A549 (cell line): ENCODE measurements around the gene SHANK3. TPM values are rescaled to one million over a fixed set of nuclear protein-coding genes. Genes with fewer than 3 reads are reported as not detected.

Source experiments
- ATAC-seq, 2 experiments: fragments of 200-7000 bp in 1 of 2; fragments of >200 bp in 1 of 2; cut with Nextera tagmentation in 1 of 2; cut with Tn5 transposase in 1 of 2; 3 replicates each; pipeline versions ENCODE4 v1.8.0 to v1.9.1; 2018 to 2020; ENCODE audit warnings: mild to moderate bottlenecking in 1 of 2, moderate library complexity in 1 of 2
- CTCF ChIA-PET: fragments of 300-600 bp; sonication (Branson Sonifier 250); formaldehyde crosslinking; extraction: SDS; loops from one replicate; lab custom pipeline; 2021; ENCODE audit warnings: antibody characterized with exemption, inconsistent platforms; lab: Yijun Ruan, JAX
- POLR2A ChIA-PET: fragments of 350-600 bp; formaldehyde crosslinking; extraction: SDS; loops from one replicate; lab custom pipeline; 2021; ENCODE audit warnings: antibody characterized with exemption, inconsistent platforms; lab: Yijun Ruan, JAX
- DNase-seq, 2 experiments: peaks; one replicate each; pipeline versions ENCODE4 v3.0.0 to v3.0.0-alpha.2; 2011 to 2016; ENCODE audit warnings: low read depth in 1 of 2, low spot score in 1 of 2
- FAIRE-seq: peaks from 2 replicates; lab custom pipeline; 2011; peaks lifted over from hg19 to GRCh38; lab: Jason Lieb, UNC
- H3K27ac ChIP-seq, 2 experiments: fragments of >200 bp; sonication (Bioruptor Twin); formaldehyde crosslinking; 3 replicates each; pipeline ENCODE4 v1.5.1; 2016 to 2017
- H3K4me1 ChIP-seq: fragments of >200 bp; sonication (Bioruptor Twin); formaldehyde crosslinking; 3 replicates; pipeline ENCODE4 v1.6.1; 2016
- H3K4me2 ChIP-seq: fragments of >200 bp; sonication (Bioruptor Twin); formaldehyde crosslinking; 3 replicates; pipeline ENCODE4 v1.6.1; 2016
- H3K4me3 ChIP-seq: fragments of >200 bp; sonication (Bioruptor Twin); formaldehyde crosslinking; 3 replicates; pipeline ENCODE4 v1.5.1; 2016
- H3K9me3 ChIP-seq: fragments of >200 bp; sonication (Bioruptor Twin); formaldehyde crosslinking; 3 replicates; pipeline ENCODE4 v1.6.1; 2016
- ATOH8 ChIP-seq: fragments of 250-450 bp; sonication (Bioruptor Pico); IDR thresholded peaks from 2 replicates; pipeline ENCODE4 v1.5.0; 2020; ENCODE audit warnings: low read depth, mild to moderate bottlenecking, moderate library complexity
- BCL3 ChIP-seq: fragments of >200 bp; sonication (Bioruptor Twin); formaldehyde crosslinking; IDR thresholded peaks from 3 replicates; pipeline ENCODE4 v1.6.1; 2016
- CBX8 ChIP-seq: fragments of 200-600 bp; sonication (generic); IDR thresholded peaks from 2 replicates; pipeline ENCODE4 v1.6.1; 2016
- CEBPB ChIP-seq, 2 experiments: fragments of >200 bp in 1 of 2; sonication (Bioruptor Twin) in 1 of 2; formaldehyde crosslinking in 1 of 2; IDR thresholded peaks; 2 replicates each; pipeline ENCODE4 v1.6.1; 2012 to 2016
- CHD2 ChIP-seq: fragments of 150-350 bp; IDR thresholded peaks from 2 replicates; pipeline ENCODE4 v1.6.1; 2014; ENCODE audit warnings: low read length; ENCODE audit not compliant: partially characterized antibody
- CHD4 ChIP-seq: fragments of 200-600 bp; sonication (generic); IDR thresholded peaks from 2 replicates; pipeline ENCODE4 v1.6.1; 2016; ENCODE audit warnings: antibody characterized with exemption, mild to moderate bottlenecking, borderline replicate concordance
- CTCF ChIP-seq: fragments of >200 bp; sonication (Bioruptor Twin); formaldehyde crosslinking; IDR thresholded peaks from 3 replicates; pipeline ENCODE4 v1.5.1; 2016
- E2F6 ChIP-seq: IDR thresholded peaks from 2 replicates; pipeline ENCODE4 v1.6.1; 2012; ENCODE audit warnings: low read depth, borderline replicate concordance
- EHF ChIP-seq: fragments of 250-450 bp; sonication (Bioruptor Pico); IDR thresholded peaks from 2 replicates; pipeline ENCODE4 v1.5.0; 2020; ENCODE audit warnings: mild to moderate bottlenecking
- ELK1 ChIP-seq: fragments of 150-350 bp; IDR thresholded peaks from 2 replicates; pipeline ENCODE4 v1.6.1; 2014; ENCODE audit warnings: low read depth, mild to moderate bottlenecking, low read length
- HDAC2 ChIP-seq: fragments of 200-600 bp; sonication (generic); IDR thresholded peaks from 2 replicates; pipeline ENCODE4 v1.6.1; 2016
- HES2 ChIP-seq: fragments of >200 bp; sonication (Bioruptor Twin); formaldehyde crosslinking; IDR thresholded peaks from 2 replicates; pipeline ENCODE4 v1.6.1; 2016
- HOXA7 ChIP-seq: fragments of 250-450 bp; sonication (Bioruptor Pico); IDR thresholded peaks from 2 replicates; pipeline ENCODE4 v1.5.0; 2020; ENCODE audit warnings: mild to moderate bottlenecking, moderate library complexity
- JUNB ChIP-seq: fragments of >200 bp; sonication (Bioruptor Twin); formaldehyde crosslinking; IDR thresholded peaks from 2 replicates; pipeline ENCODE4 v1.6.1; 2016
- KDM1A ChIP-seq: fragments of 200-600 bp; sonication (generic); IDR thresholded peaks from 2 replicates; pipeline ENCODE4 v1.6.1; 2016; ENCODE audit warnings: low read depth, mild to moderate bottlenecking
- MAZ ChIP-seq: fragments of 150-350 bp; IDR thresholded peaks from 2 replicates; pipeline ENCODE4 v1.6.1; 2014; ENCODE audit warnings: antibody characterized with exemption, low read depth, low read length, borderline replicate concordance
- MYC ChIP-seq: IDR thresholded peaks from 2 replicates; pipeline ENCODE4 v1.6.1; 2012; ENCODE audit warnings: mild to moderate bottlenecking, inconsistent platforms, low read length, improper control_type of control experiment, borderline replicate concordance
- NPAS2 ChIP-seq: fragments of 250-450 bp; sonication (Bioruptor Pico); IDR thresholded peaks from 2 replicates; pipeline ENCODE4 v1.8.0; 2022; ENCODE audit warnings: mild to moderate bottlenecking, moderate library complexity, borderline replicate concordance
- NR3C1 ChIP-seq: fragments of >200 bp; sonication (Bioruptor Twin); formaldehyde crosslinking; IDR thresholded peaks from 3 replicates; pipeline ENCODE4 v1.6.1; 2017
- PBX3 ChIP-seq: IDR thresholded peaks from 2 replicates; pipeline ENCODE4 v1.6.1; 2012
- PHF8 ChIP-seq: fragments of 200-600 bp; sonication (generic); IDR thresholded peaks from 2 replicates; pipeline ENCODE4 v1.6.1; 2016; ENCODE audit warnings: low read depth, mild to moderate bottlenecking, antibody characterized with exemption, moderate library complexity, borderline replicate concordance
- RAD21 ChIP-seq, 2 experiments: fragments of >200 bp in 1 of 2; sonication (Bioruptor Twin) in 1 of 2; formaldehyde crosslinking in 1 of 2; IDR thresholded peaks in 1 of 2; conservative IDR thresholded peaks in 1 of 2; 2 replicates in 1 of 2; 3 replicates in 1 of 2; pipeline ENCODE4 v1.6.1; 2012 to 2018; ENCODE audit warnings: inconsistent platforms in 1 of 2
- RARB ChIP-seq: fragments of 250-450 bp; sonication (Bioruptor Pico); IDR thresholded peaks from 2 replicates; pipeline ENCODE4 v1.8.0; 2021; ENCODE audit warnings: mild to moderate bottlenecking, moderate library complexity
- RCOR1 ChIP-seq: fragments of 150-350 bp; IDR thresholded peaks from 2 replicates; pipeline ENCODE4 v1.6.1; 2014; ENCODE audit warnings: antibody characterized with exemption, low read length, low read depth
- RNF2 ChIP-seq: fragments of 200-600 bp; sonication (generic); IDR thresholded peaks from 2 replicates; pipeline ENCODE4 v1.6.1; 2016; ENCODE audit warnings: low read depth, mild to moderate bottlenecking, antibody characterized with exemption, moderate library complexity, borderline replicate concordance
- TFCP2L1 ChIP-seq: fragments of 250-450 bp; sonication (Bioruptor Pico); IDR thresholded peaks from 2 replicates; pipeline ENCODE4 v1.5.0; 2021; ENCODE audit warnings: mild to moderate bottlenecking
- ZC3H11A ChIP-seq: fragments of 450-650 bp; IDR thresholded peaks from 2 replicates; pipeline ENCODE4 v1.6.1; 2014; ENCODE audit warnings: antibody characterized with exemption, mild to moderate bottlenecking
- ZNF302 ChIP-seq: fragments of 250-450 bp; sonication (Bioruptor Pico); IDR thresholded peaks from 2 replicates; pipeline ENCODE4 v1.9.0; 2021; ENCODE audit warnings: inconsistent platforms, mild to moderate bottlenecking, moderate library complexity
- ZSCAN20 ChIP-seq: fragments of 250-450 bp; sonication (Bioruptor Pico); IDR thresholded peaks from 2 replicates; pipeline ENCODE4 v1.8.0; 2022; ENCODE audit warnings: mild to moderate bottlenecking, moderate library complexity
- WGBS: methylation state at CpG from one replicate; pipeline ENCODE4 v1.1.6; 2017; ENCODE audit errors: missing lambda C conversion rate; 5-methylcytosine and 5-hydroxymethylcytosine counted together
- polyA plus RNA-seq, 4 experiments: library from polyadenylated mRNA; depleted of rRNA in 3 of 4; stranded (reverse); fragments of >200 nt; fragmentation: RNase III in 1 of 4; extraction: RNeasy Plus Mini Kit Qiagen cat#74134 plus additional on column Dnase treatment in 1 of 4; gene quantifications; 2 replicates in 3 of 4; 3 replicates in 1 of 4; pipeline ENCODE4 v1.2.3, GENCODE V29; 2011 to 2017

SHANK3 gene
- polyA plus RNA-seq, 2 of the 4 experiments (the other 2 are of a cell fraction): 0.53 to 2.4 TPM

GRCh38 chr22:50684501-50684900 lies 11.9 kb downstream of the SHANK3 start:
- no peak for FAIRE-seq
- no peak overlapping the region for H3K4me2 ChIP-seq
- no peak overlapping the region for H3K4me3 ChIP-seq
- CTCF ChIA-PET: no interaction called here
- no peak overlapping the region for H3K27ac ChIP-seq
- no peak for ATAC-seq
- TF ChIP-seq CHD4: no peak
- no peak for TF ChIP-seq NR3C1
- TF ChIP-seq MYC: no peak
- TF ChIP-seq RNF2: no peak
- TF ChIP-seq PHF8: no peak
- no peak for TF ChIP-seq CHD2
- TF ChIP-seq ZC3H11A: no peak
- TF ChIP-seq NPAS2 (CRISPR knock-in tag): no peak
- TF ChIP-seq CBX8: no peak
- TF ChIP-seq ELK1: no peak
- TF ChIP-seq MAZ: no peak
- TF ChIP-seq RAD21 (conservative IDR thresholded peaks at IDR 0.05 in 1 of 2, IDR thresholded peaks at IDR 0.05 in 1 of 2): no peak
- TF ChIP-seq BCL3: no peak
- TF ChIP-seq PBX3: no peak
- TF ChIP-seq RARB (CRISPR knock-in tag): no peak
- TF ChIP-seq TFCP2L1 (CRISPR knock-in tag): no peak
- TF ChIP-seq E2F6: no peak
- TF ChIP-seq ATOH8 (CRISPR knock-in tag): no peak
- TF ChIP-seq, all 56 proteins: peak for 0
- Histone ChIP-seq H3K4me1 (no peaks in the 10 kb centered on the region), H3K9me3 (no peaks in the 10 kb centered on the region)
- no peak for DNase-seq
- POLR2A ChIA-PET: no interaction called here
- 90% methylated on average over 7 of the region's 8 CpGs for WGBS

GRCh38 chr22:50684986-50685385 lies 12.4 kb downstream of the SHANK3 start:
- POLR2A ChIA-PET: no interaction called here
- no peak for FAIRE-seq
- H3K4me2 ChIP-seq: no peak overlapping the region
- H3K4me1 ChIP-seq: no peaks in the 10 kb centered on the region
- H3K27ac ChIP-seq: no peak overlapping the region
- no peak for TF ChIP-seq NR3C1
- TF ChIP-seq CEBPB (IDR thresholded peaks at IDR 0.05): no peak
- TF ChIP-seq HES2: no peak
- TF ChIP-seq JUNB: no peak
- TF ChIP-seq RARB (CRISPR knock-in tag): no peak
- TF ChIP-seq EHF (CRISPR knock-in tag): no peak
- TF ChIP-seq HDAC2: no peak
- TF ChIP-seq TFCP2L1 (CRISPR knock-in tag): no peak
- no peak for TF ChIP-seq HOXA7 (CRISPR knock-in tag)
- no peak for TF ChIP-seq KDM1A
- TF ChIP-seq ZSCAN20 (CRISPR knock-in tag): no peak
- TF ChIP-seq ZNF302 (CRISPR knock-in tag): no peak
- TF ChIP-seq CTCF: no peak
- TF ChIP-seq RCOR1: no peak
- WGBS: 58% methylated on average over 9 of the region's 10 CpGs
- DNase-seq: no peak
- no peaks in the 10 kb centered on the region for H3K9me3 ChIP-seq
- CTCF ChIA-PET: no interaction called here
- ATAC-seq: peak in 1 of 2 experiments; percentile 71; a peak in 2 of 6 replicates
- no peak overlapping the region for H3K4me3 ChIP-seq
